SK-N-SH (cell line): Measurements from ENCODE around the gene IRF9. TPM values are rescaled to one million over a fixed set of nuclear protein-coding genes. Genes with fewer than 3 reads are reported as not detected.

Experiments used
- CTCF ChIA-PET: fragments of 300-600, 350-600 bp; formaldehyde crosslinking; extraction: SDS; loops from one replicate; lab custom pipeline; 2021; lab: Yijun Ruan, JAX
- POLR2A ChIA-PET: fragments of 350-600 bp; sonication (Branson Sonifier 250); formaldehyde crosslinking; extraction: SDS; loops from one replicate; lab custom pipeline; 2020; ENCODE audit warnings: antibody characterized with exemption, inconsistent platforms; lab: Yijun Ruan, JAX
- DNase-seq: peaks from one replicate; pipeline ENCODE4 v3.0.0; 2012
- H2AFZ ChIP-seq: fragments of 200-600 bp; sonication (generic); 2 replicates; pipeline ENCODE4 v1.8.1; 2016; ENCODE audit warnings: antibody characterized with exemption, mild to moderate bottlenecking, low read depth
- H3F3A ChIP-seq: fragments of 200-600 bp; sonication (generic); replicated peaks from 2 replicates; pipeline ENCODE3; 2016; ENCODE audit warnings: antibody characterized with exemption, mild to moderate bottlenecking; ENCODE audit not compliant: insufficient read depth
- H3K27ac ChIP-seq, 2 experiments: fragments of 200-500 bp in 1 of 2; fragments of 200-600 bp in 1 of 2; sonication (Bioruptor generic) in 1 of 2; sonication (generic), shearing (Covaris generic) in 1 of 2; 2 replicates each; pipeline versions ENCODE4 v1.5.1 to v1.6.1; 2014 to 2016; ENCODE audit warnings: low read depth in 2 of 2, inconsistent platforms in 1 of 2, low read length in 1 of 2, mild to moderate bottlenecking in 1 of 2, mixed read lengths in 1 of 2
- H3K27me3 ChIP-seq: fragments of 200-600 bp; sonication (generic), shearing (Covaris generic); 2 replicates; pipeline ENCODE4 v1.6.1; 2016; ENCODE audit warnings: mixed run types; ENCODE audit not compliant: insufficient read depth
- H3K36me3 ChIP-seq, 2 experiments: fragments of 200-500 bp in 1 of 2; fragments of 200-600 bp in 1 of 2; sonication (Bioruptor generic) in 1 of 2; sonication (generic) in 1 of 2; replicated peaks in 1 of 2; 2 replicates each; pipeline versions ENCODE3 to v1.5.1; 2014 to 2016; ENCODE audit warnings: low read length in 1 of 2, mild to moderate bottlenecking in 1 of 2; ENCODE audit not compliant: insufficient read depth in 2 of 2, control insufficient read depth in 1 of 2
- H3K4me1 ChIP-seq, 2 experiments: fragments of 200-500 bp in 1 of 2; fragments of 200-600 bp in 1 of 2; sonication (Bioruptor generic) in 1 of 2; sonication (generic), shearing (Covaris generic) in 1 of 2; 2 replicates each; pipeline versions ENCODE4 v1.5.1 to v1.6.1; 2014 to 2016; ENCODE audit warnings: low read depth in 1 of 2, low read length in 1 of 2, mixed run types in 1 of 2; ENCODE audit not compliant: insufficient read depth in 2 of 2, control insufficient read depth in 1 of 2
- H3K4me2 ChIP-seq: fragments of 200-600 bp; sonication (generic), shearing (Covaris generic); 2 replicates; pipeline ENCODE4 v1.6.1; 2017; ENCODE audit warnings: mixed run types
- H3K4me3 ChIP-seq, 2 experiments: fragments of 200-500 bp in 1 of 2; fragments of 200-600 bp in 1 of 2; sonication (Bioruptor generic) in 1 of 2; sonication (generic), shearing (Covaris generic) in 1 of 2; 2 replicates each; pipeline versions ENCODE4 v1.5.1 to v1.8.1; 2014 to 2016; ENCODE audit warnings: low read depth in 2 of 2, inconsistent platforms in 1 of 2, low read length in 1 of 2, mild to moderate bottlenecking in 1 of 2, mixed read lengths in 1 of 2, moderate library complexity in 1 of 2
- H3K79me2 ChIP-seq: fragments of 200-600 bp; sonication (generic); 2 replicates; pipeline ENCODE4 v1.8.1; 2017; ENCODE audit warnings: mild to moderate bottlenecking; ENCODE audit not compliant: insufficient read depth
- H3K9ac ChIP-seq: fragments of 200-600 bp; sonication (generic); 2 replicates; pipeline ENCODE4 v1.6.1; 2017; ENCODE audit warnings: mixed run types
- H3K9me2 ChIP-seq: fragments of 200-600 bp; sonication (generic); 2 replicates; pipeline ENCODE4 v1.6.1; 2017; ENCODE audit warnings: mixed run types
- H3K9me3 ChIP-seq: fragments of 200-600 bp; sonication (generic); 2 replicates; pipeline ENCODE4 v1.6.1; 2017; ENCODE audit warnings: mixed run types, mild to moderate bottlenecking, moderate library complexity
- H4K20me1 ChIP-seq: fragments of 200-600 bp; sonication (generic); 2 replicates; pipeline ENCODE4 v1.6.1; 2017; ENCODE audit warnings: mild to moderate bottlenecking, mixed run types; ENCODE audit not compliant: insufficient read depth
- CHD2 ChIP-seq: fragments of 150-350 bp; IDR thresholded peaks from 2 replicates; pipeline ENCODE4 v1.6.1; 2018; ENCODE audit warnings: low read length; ENCODE audit not compliant: partially characterized antibody
- ELF1 ChIP-seq: IDR thresholded peaks from 2 replicates; pipeline ENCODE4 v1.4.0; 2012
- EP300 ChIP-seq, 2 experiments: IDR thresholded peaks; 2 replicates each; pipeline versions ENCODE4 v1.4.0 to v1.6.1; 2012; ENCODE audit warnings: borderline replicate concordance in 1 of 2, low read depth in 1 of 2, low read length in 1 of 2
- GATA2 ChIP-seq: sonication (generic); formaldehyde crosslinking; IDR thresholded peaks from 2 replicates; pipeline ENCODE4 v1.5.0; 2020; ENCODE audit warnings: mild to moderate bottlenecking, missing genetic modification reagents
- MAX ChIP-seq: IDR thresholded peaks from 2 replicates; pipeline ENCODE4 v1.4.0; 2012; ENCODE audit warnings: low read depth
- MEF2A ChIP-seq: IDR thresholded peaks from 2 replicates; pipeline ENCODE4 v1.4.0; 2012; ENCODE audit warnings: low read depth, borderline replicate concordance
- SIN3A ChIP-seq: IDR thresholded peaks from 2 replicates; pipeline ENCODE4 v1.6.1; 2012; ENCODE audit warnings: low read depth, mild to moderate bottlenecking, low read length, moderate library complexity, borderline replicate concordance
- SMC3 ChIP-seq: IDR thresholded peaks from 2 replicates; pipeline ENCODE4 v1.6.1; 2012; ENCODE audit warnings: low read depth, low read length, improper control_type of control experiment
- USF2 ChIP-seq: fragments of 150-350 bp; IDR thresholded peaks from 2 replicates; pipeline ENCODE4 v1.6.1; 2017; ENCODE audit warnings: antibody characterized with exemption, low read length, low read depth, borderline replicate concordance
- WGBS: methylation state at CpG from one replicate; pipeline ENCODE4 v1.1.6; 2017; ENCODE audit warnings: low lambda C conversion rate; 5-methylcytosine and 5-hydroxymethylcytosine counted together
- polyA plus RNA-seq, 3 experiments: library from polyadenylated mRNA; depleted of rRNA; stranded (reverse); fragments of >200 nt; gene quantifications; 2 replicates each; pipeline ENCODE4 v1.2.3, GENCODE V29; 2012

The IRF9 gene
- polyA plus RNA-seq, 1 of the 3 experiments (the other 2 are of a cell fraction), result 37.6 TPM

- no peaks in the 10 kb centered on the region for H4K20me1 ChIP-seq
- no peak for DNase-seq
- peaks cover 4 to 53% of the 10 kb centered on the region in 2 experiments for H3K36me3 ChIP-seq
- ChIA-PET CTCF (interaction anchor here (0.9 to 2.0 kb wide), 4 partner anchors 16 to 238 kb away, joined by 3 to 11 read pairs (median 3); partner anchors contain the start of genes IRF9 and TM9SF1), POLR2A (interaction anchor here (0.9 to 1.8 kb wide), 2 partner anchors 10 to 36 kb away, joined by 4 to 10 read pairs; partner anchors contain the start of genes CHMP4A and IPO4)
- no peak overlapping the region for H3K4me3 ChIP-seq
- no peaks in the 10 kb centered on the region for H3K9me3 ChIP-seq
- H3F3A ChIP-seq, result peaks cover 11% of the 10 kb centered on the region
- H3K9me2 ChIP-seq, result no peaks in the 10 kb centered on the region
- no peak overlapping the region for H2AFZ ChIP-seq
- no peak overlapping the region for H3K4me2 ChIP-seq
- 87% methylated on average over 11 of the region's 12 CpGs for WGBS
- peaks cover 0 to 20% of the 10 kb centered on the region in 2 experiments; a peak in 2 of 4 replicates for H3K4me1 ChIP-seq
- H3K27me3 ChIP-seq, result no peaks in the 10 kb centered on the region
- H3K79me2 ChIP-seq, result no peaks in the 10 kb centered on the region
- TF ChIP-seq SMC3, result no peak
- no peak for TF ChIP-seq USF2
- no peak for TF ChIP-seq SIN3A
- TF ChIP-seq CHD2, result no peak
- no peak for TF ChIP-seq MAX
- no peak for TF ChIP-seq EP300 (IDR thresholded peaks at IDR 0.05; ENCODE audit: borderline replicate concordance in 1 of 2, low read depth in 1 of 2, low read length in 1 of 2)
- TF ChIP-seq, all 33 proteins: peak for 0
- H3K27ac ChIP-seq, result no peak overlapping the region; a peak in 1 of 4 replicates
- H3K9ac ChIP-seq, result no peak overlapping the region
These were observed 16.2 kb downstream of the IRF9 start for GRCh38 chr14:24177041-24177825.

- Histone ChIP-seq H3K4me2 (no peak overlapping the region), H3K27ac (no peak overlapping the region; a peak in 1 of 4 replicates), H3K9ac (no peak overlapping the region), H3K9me3 (no peaks in the 10 kb centered on the region), H2AFZ (no peak overlapping the region), H3F3A (peaks cover 11% of the 10 kb centered on the region), H3K9me2 (no peaks in the 10 kb centered on the region), H3K79me2 (no peaks in the 10 kb centered on the region), H3K4me3 (no peak overlapping the region), H3K27me3 (no peaks in the 10 kb centered on the region), H3K36me3 (peaks cover 4 to 59% of the 10 kb centered on the region in 2 experiments), H3K4me1 (peaks cover 0 to 19% of the 10 kb centered on the region in 2 experiments; a peak in 2 of 4 replicates), H4K20me1 (no peaks in the 10 kb centered on the region)
- no peak for TF ChIP-seq ELF1
- TF ChIP-seq USF2, result no peak
- TF ChIP-seq CHD2, result no peak
- no peak for TF ChIP-seq GATA2 (CRISPR knock-in tag)
- TF ChIP-seq MEF2A, result no peak
- ChIA-PET CTCF (interaction anchor here (0.9 to 2.0 kb wide), 2 partner anchors 17 to 18 kb away, joined by 3 to 11 read pairs; partner anchors contain the start of genes IRF9 and TM9SF1), POLR2A (interaction anchor here (1.8 to 2.4 kb wide), 2 partner anchors 10 to 17 kb away, joined by 10 read pairs; partner anchors contain the start of genes IPO4 and IRF9)
- WGBS, result 98% methylated on average over 8 of the region's 14 CpGs
- no peak for DNase-seq
These were observed 16.8 kb downstream of the IRF9 start for GRCh38 chr14:24177891-24178290.
